ENCODE results near the gene DTNBP1. TPM values are rescaled to one million over a fixed set of nuclear protein-coding genes. Genes with fewer than 3 reads are reported as not detected.

Gene DTNBP1, protein sequence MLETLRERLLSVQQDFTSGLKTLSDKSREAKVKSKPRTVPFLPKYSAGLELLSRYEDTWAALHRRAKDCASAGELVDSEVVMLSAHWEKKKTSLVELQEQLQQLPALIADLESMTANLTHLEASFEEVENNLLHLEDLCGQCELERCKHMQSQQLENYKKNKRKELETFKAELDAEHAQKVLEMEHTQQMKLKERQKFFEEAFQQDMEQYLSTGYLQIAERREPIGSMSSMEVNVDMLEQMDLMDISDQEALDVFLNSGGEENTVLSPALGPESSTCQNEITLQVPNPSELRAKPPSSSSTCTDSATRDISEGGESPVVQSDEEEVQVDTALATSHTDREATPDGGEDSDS
- total RNA-seq (2014; rRNA removed; shearing (Covaris generic)) = 6.5 and 7.7 TPM in 2 replicates

DNA sequence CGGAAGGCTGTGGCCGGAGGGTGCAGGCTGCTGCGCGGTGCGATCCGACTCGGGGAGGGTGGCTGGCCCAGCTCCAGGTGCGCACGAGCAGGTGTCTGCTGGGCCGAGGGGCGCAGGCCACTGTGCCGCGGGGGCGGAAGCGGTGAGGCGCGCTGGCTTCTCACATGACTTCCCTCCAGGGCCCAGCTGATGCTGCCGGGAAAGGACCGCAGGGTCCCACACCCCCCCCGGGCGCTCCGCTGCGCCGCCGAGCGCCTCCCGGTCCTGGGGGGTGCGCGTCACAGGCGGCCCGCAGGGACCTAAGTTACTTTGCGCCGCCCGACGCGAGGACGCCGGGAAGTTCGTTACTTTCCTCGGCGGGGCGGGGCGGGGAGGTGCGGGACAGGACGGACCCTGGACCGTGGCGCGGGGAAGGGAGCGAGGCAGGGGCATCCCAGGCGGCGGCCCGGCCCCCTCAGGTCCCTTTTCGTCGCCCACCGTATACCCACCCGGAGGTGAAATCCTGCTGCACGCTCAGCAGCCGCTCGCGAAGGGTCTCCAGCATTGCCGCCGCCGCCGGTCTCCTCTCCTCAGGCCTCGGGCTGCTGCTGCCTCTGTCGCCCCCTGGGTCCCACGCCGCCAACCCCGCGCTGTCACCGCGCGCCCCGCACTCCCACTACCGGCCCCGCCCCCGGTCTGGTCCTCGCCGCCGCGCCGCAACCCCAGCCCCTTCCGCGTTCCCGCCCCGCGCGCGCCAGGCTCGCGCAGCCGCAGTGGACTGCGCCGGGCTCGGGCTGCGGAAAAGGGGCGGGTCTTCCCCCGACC is at the start of gene DTNBP1:
Gene DTNBP1 (minus strand): TSS at position 703 of the 804 bp plus-strand sequence. CDS start 159 bp downstream, at position 544.

Small RNA genes within 50 kb of the gene (small RNA-seq; reads per million reads assigned to genes)
- not detected for gene RF00001

Data from A375 (cell line).